RWPE2 (cell line): ENCODE data around the gene ACIN1.

Experiments used
- ATAC-seq: fragments of 200-7000 bp; cut with Tn5 transposase; 3 replicates; pipeline ENCODE4 v1.9.1; 2021; ENCODE audit warnings: low read depth
- DNase-seq: peaks from one replicate; pipeline ENCODE4 v3.0.0-alpha.2; 2020; ENCODE audit warnings: low spot score
- H3K27ac ChIP-seq: fragments of 450-650 bp; 2 replicates; pipeline ENCODE4 v1.5.1; 2017; ENCODE audit warnings: mild to moderate bottlenecking; ENCODE audit not compliant: poor library complexity, severe bottlenecking
- H3K27me3 ChIP-seq: fragments of 250-450 bp; sonication (Bioruptor Pico); 2 replicates; pipeline ENCODE4 v1.5.1; 2021; ENCODE audit warnings: mild to moderate bottlenecking, moderate library complexity; ENCODE audit not compliant: insufficient read depth, poor library complexity, severe bottlenecking
- H3K36me3 ChIP-seq: fragments of 250-450 bp; sonication (Bioruptor Pico); 2 replicates; pipeline ENCODE4 v1.5.1; 2020; ENCODE audit warnings: low read depth, mild to moderate bottlenecking, moderate library complexity
- H3K4me1 ChIP-seq: fragments of 250-450 bp; sonication (Bioruptor Pico); 2 replicates; pipeline ENCODE4 v1.5.1; 2021; ENCODE audit warnings: mild to moderate bottlenecking, moderate library complexity; ENCODE audit not compliant: insufficient read depth, poor library complexity, severe bottlenecking
- H3K4me3 ChIP-seq: fragments of 250-450 bp; sonication (Bioruptor Pico); 2 replicates; pipeline ENCODE4 v1.5.1; 2021; ENCODE audit warnings: mild to moderate bottlenecking, moderate library complexity; ENCODE audit not compliant: severe bottlenecking
- H3K9me3 ChIP-seq: fragments of 250-450 bp; sonication (Bioruptor Pico); 2 replicates; pipeline ENCODE4 v1.5.1; 2021; ENCODE audit warnings: mild to moderate bottlenecking, moderate library complexity; ENCODE audit not compliant: severe bottlenecking
- TF ChIP-seq, protein P1 (sequence below): fragments of 450-650 bp; IDR thresholded peaks from one replicate; pipeline ENCODE4 v1.5.1; 2017; ENCODE audit warnings: mild to moderate bottlenecking, moderate library complexity; ENCODE audit not compliant: poor library complexity, severe bottlenecking

The ACIN1 gene

DNA sequence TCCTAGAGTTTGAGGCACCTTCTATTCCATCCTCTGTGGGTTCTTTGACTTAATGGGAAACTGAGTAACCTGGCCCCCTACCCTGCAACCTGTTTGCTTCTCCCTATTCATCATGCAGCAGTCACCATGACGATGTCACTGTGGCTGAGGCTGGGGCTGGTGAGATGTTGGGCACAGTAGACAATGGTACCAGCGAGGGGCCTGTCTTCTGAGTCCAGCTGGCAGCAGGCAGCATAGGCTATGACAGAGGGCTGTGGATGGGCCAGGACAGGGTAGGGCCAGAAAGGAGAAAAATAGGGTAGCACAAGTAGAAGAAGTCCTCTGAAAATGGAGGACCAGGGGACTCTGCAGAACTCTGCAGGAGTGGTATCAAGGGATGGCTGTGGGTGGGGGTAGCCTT, 7.9 kb upstream of the ACIN1 start:
- Histone ChIP-seq H3K27ac (no peak overlapping the region), H3K27me3 (no peaks in the 10 kb centered on the region), H3K4me1 (no peaks in the 10 kb centered on the region), H3K4me3 (no peak overlapping the region), H3K9me3 (no peaks in the 10 kb centered on the region), H3K36me3 (peaks cover 15% of the 10 kb centered on the region)
- no peak for ATAC-seq
- DNase-seq: no peak
- TF ChIP-seq, protein P1, sequence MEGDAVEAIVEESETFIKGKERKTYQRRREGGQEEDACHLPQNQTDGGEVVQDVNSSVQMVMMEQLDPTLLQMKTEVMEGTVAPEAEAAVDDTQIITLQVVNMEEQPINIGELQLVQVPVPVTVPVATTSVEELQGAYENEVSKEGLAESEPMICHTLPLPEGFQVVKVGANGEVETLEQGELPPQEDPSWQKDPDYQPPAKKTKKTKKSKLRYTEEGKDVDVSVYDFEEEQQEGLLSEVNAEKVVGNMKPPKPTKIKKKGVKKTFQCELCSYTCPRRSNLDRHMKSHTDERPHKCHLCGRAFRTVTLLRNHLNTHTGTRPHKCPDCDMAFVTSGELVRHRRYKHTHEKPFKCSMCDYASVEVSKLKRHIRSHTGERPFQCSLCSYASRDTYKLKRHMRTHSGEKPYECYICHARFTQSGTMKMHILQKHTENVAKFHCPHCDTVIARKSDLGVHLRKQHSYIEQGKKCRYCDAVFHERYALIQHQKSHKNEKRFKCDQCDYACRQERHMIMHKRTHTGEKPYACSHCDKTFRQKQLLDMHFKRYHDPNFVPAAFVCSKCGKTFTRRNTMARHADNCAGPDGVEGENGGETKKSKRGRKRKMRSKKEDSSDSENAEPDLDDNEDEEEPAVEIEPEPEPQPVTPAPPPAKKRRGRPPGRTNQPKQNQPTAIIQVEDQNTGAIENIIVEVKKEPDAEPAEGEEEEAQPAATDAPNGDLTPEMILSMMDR: no peak

DNA sequence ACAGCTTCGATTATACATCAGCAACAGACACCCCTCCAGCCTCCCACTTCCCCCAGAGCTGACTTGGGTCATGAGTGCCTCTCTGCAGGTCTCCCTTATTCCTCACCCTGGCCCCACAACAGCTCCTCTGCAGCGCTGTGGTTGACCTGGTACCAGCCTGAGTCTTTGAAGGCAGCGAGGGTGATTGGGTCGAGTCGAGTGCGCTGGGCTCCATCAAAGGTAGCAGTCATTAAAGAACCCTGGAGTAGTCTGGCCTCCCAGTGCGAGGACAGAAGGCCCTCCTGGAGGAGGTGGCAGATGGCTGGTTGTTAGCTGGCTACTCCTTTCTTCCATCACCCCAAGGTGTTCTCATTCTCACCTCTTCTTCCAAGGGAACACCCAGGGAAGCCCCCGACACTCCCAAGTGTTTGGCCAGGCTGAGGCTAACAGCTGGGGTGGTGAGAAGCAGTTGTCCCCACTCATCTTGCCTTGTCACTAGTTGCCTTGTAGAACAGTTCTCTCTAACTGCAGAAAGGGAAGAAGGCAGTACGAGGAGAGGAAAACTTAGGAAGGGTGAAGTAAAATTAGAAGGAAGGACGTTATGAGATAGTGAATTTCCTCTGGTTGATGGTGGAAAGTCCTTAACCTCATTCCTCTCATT, 7.2 kb upstream of the ACIN1 start:
- H3K4me1 ChIP-seq: peaks cover 1% of the 10 kb centered on the region
- TF ChIP-seq, protein P1: no peak

GRCh38 chr14:23101213-23101970, 6.5 kb upstream of the ACIN1 start:
- Histone ChIP-seq H3K4me3 (no peak overlapping the region), H3K4me1 (peaks cover 8% of the 10 kb centered on the region), H3K9me3 (no peaks in the 10 kb centered on the region), H3K27ac (no peak overlapping the region), H3K27me3 (no peaks in the 10 kb centered on the region), H3K36me3 (peaks cover 26% of the 10 kb centered on the region)
- TF ChIP-seq, protein P1: no peak
- ATAC-seq: no peak
- no peak for DNase-seq

More for the DNA sequence above, 7.2 kb upstream of the ACIN1 start:
- peaks cover 22% of the 10 kb centered on the region for H3K36me3 ChIP-seq
- H3K27me3 ChIP-seq: no peaks in the 10 kb centered on the region
- DNase-seq: no peak
- ATAC-seq: no peak
- H3K9me3 ChIP-seq: no peaks in the 10 kb centered on the region
- H3K4me3 ChIP-seq: no peak overlapping the region
- H3K27ac ChIP-seq: no peak overlapping the region

GRCh38 chr14:23099212-23099861, 4.4 kb upstream of the ACIN1 start:
- Histone ChIP-seq H3K4me1 (peaks cover 8% of the 10 kb centered on the region), H3K9me3 (no peaks in the 10 kb centered on the region), H3K36me3 (peaks cover 26% of the 10 kb centered on the region), H3K27me3 (no peaks in the 10 kb centered on the region), H3K27ac (no peak overlapping the region), H3K4me3 (no peak overlapping the region)
- TF ChIP-seq, protein P1: no peak
- ATAC-seq (no peak), DNase-seq (no peak)
